Erythroblast (primary cell): ENCODE results near the gene RPGR.

Experiments
- GATA1 ChIP-seq: IDR thresholded peaks from 2 replicates; pipeline ENCODE4 v1.6.1; 2011; ENCODE audit warnings: low read depth, mild to moderate bottlenecking, control low read depth, low read length, moderate library complexity
- POLR2A ChIP-seq: IDR thresholded peaks from 2 replicates; pipeline ENCODE4 v1.6.1; 2011; ENCODE audit warnings: mild to moderate bottlenecking, low read length

DNA sequence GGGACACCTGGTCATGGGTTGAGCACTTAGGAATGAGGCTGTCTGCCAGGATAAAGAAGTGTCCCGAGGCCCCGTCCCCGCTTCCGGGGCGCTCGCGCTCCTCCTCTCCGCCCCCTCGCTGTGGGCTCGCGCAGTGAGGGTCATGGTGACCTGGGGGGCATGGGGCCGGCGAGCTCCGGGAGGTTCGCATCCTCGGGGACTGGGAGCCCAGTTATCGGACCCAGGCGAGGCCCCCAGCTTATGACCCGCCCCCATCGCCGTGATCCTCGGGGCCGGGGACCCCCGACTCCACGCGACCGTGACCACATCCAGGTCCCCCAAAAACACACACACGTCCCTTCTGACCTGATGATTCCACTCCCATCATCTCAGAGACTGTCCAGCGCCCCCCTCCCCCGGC lies 71.3 kb downstream of the RPGR start:
- no peak for TF ChIP-seq POLR2A
- no peak for TF ChIP-seq GATA1
